ENCODE results near the gene TEAD1.
A peak's percentile ranks its signal among the peaks of the same experiment; 100 is the strongest.

The TEAD1 gene

GRCh38 chr11:12706545-12707499 lies 32.6 kb downstream of the TEAD1 start:
- DNase-seq (ENCODE audit: low read depth in 4 of 4, low spot score in 1 of 4) = no peak

GRCh38 chr11:12707500-12707880 lies 33.3 kb downstream of the TEAD1 start:
- no peak for DNase-seq (ENCODE audit: low read depth in 4 of 4, low spot score in 1 of 4)

- no peak for DNase-seq (ENCODE audit: low read depth in 4 of 4, low spot score in 1 of 4)
These were observed 37.3 kb downstream of the TEAD1 start for GRCh38 chr11:12711496-12711895.

GRCh38 chr11:12712132-12712531 lies 37.9 kb downstream of the TEAD1 start:
- no peak for DNase-seq (ENCODE audit: low read depth in 4 of 4, low spot score in 1 of 4)

GRCh38 chr11:12715131-12715530 lies 40.9 kb downstream of the TEAD1 start:
- DNase-seq (ENCODE audit: low read depth in 4 of 4, low spot score in 1 of 4) = no peak

- no peak for DNase-seq (ENCODE audit: low read depth in 4 of 4, low spot score in 1 of 4)
These were observed 41.7 kb downstream of the TEAD1 start for GRCh38 chr11:12715941-12716340.

GRCh38 chr11:12716816-12717215 lies 42.6 kb downstream of the TEAD1 start:
- DNase-seq (ENCODE audit: low read depth in 4 of 4, low spot score in 1 of 4) = no peak

GRCh38 chr11:12717851-12718291 lies 43.6 kb downstream of the TEAD1 start:
- peak in 2 of 4 experiments; percentile 13 to 36 for DNase-seq (ENCODE audit: low read depth in 4 of 4, low spot score in 1 of 4)

- DNase-seq (ENCODE audit: low read depth in 4 of 4, low spot score in 1 of 4) = no peak
These were observed 45.0 kb downstream of the TEAD1 start for GRCh38 chr11:12719221-12719620.

- DNase-seq (ENCODE audit: low read depth in 4 of 4, low spot score in 1 of 4) = no peak
These were observed 47.8 kb downstream of the TEAD1 start for GRCh38 chr11:12721816-12722604.

- DNase-seq (ENCODE audit: low read depth in 4 of 4, low spot score in 1 of 4) = no peak
These were observed 49.4 kb downstream of the TEAD1 start for GRCh38 chr11:12723421-12724300.

GRCh38 chr11:12724301-12725054 lies 50.3 kb downstream of the TEAD1 start:
- DNase-seq (ENCODE audit: low read depth in 4 of 4, low spot score in 1 of 4) = no peak

- no peak for DNase-seq (ENCODE audit: low read depth in 4 of 4, low spot score in 1 of 4)
These were observed 51.0 kb downstream of the TEAD1 start for GRCh38 chr11:12725055-12725862.

GRCh38 chr11:12725863-12726682 lies 51.9 kb downstream of the TEAD1 start:
- no peak for DNase-seq (ENCODE audit: low read depth in 4 of 4, low spot score in 1 of 4)

GRCh38 chr11:12727563-12728211 lies 53.5 kb downstream of the TEAD1 start:
- no peak for DNase-seq (ENCODE audit: low read depth in 4 of 4, low spot score in 1 of 4)

- no peak for DNase-seq (ENCODE audit: low read depth in 4 of 4, low spot score in 1 of 4)
These were observed 54.2 kb downstream of the TEAD1 start for GRCh38 chr11:12728417-12728816.

GRCh38 chr11:12729941-12730340 lies 55.7 kb downstream of the TEAD1 start:
- DNase-seq (ENCODE audit: low read depth in 4 of 4, low spot score in 1 of 4) = no peak

GRCh38 chr11:12731841-12732336 lies 57.7 kb downstream of the TEAD1 start:
- DNase-seq (ENCODE audit: low read depth in 4 of 4, low spot score in 1 of 4) = no peak

Measured in stimulated activated CD4-positive, alpha-beta T cell treated with anti-CD3 and anti-CD28 coated beads, Interleukin-1b, Interleukin-23, amount 100 ng/mL, for 24 hours (primary cell).